ENCODE data around the gene PPM1H.

PPM1H gene

GRCh38 chr12:62722971-62723680, 211.8 kb downstream of the PPM1H start:
- DNase-seq (ENCODE audit: extremely low spot score, insufficient read length, low read depth) (no peak), FAIRE-seq (no peak)

GRCh38 chr12:62720661-62721330, 214.2 kb downstream of the PPM1H start:
- DNase-seq (ENCODE audit: extremely low spot score, insufficient read length, low read depth) (no peak), FAIRE-seq (no peak)

DNA sequence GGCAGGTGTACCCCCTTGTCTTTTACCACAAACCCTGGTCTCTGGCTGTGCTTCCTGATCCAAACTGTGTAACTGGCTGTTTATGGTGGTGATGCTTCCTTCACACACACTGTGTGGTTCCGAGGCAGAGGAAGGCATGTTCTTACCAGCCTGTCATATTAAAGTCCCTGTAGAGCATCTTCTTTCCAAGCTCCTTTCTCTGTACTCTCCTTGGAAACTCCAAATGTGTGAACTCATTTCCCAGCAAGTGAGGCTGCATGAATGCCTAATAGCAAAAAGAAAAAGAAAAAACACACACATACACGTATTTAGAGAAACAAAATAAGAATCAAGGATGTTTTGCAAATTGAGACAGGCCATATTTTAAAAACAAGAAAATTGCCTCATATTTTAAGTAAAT, 214.9 kb downstream of the PPM1H start:
- FAIRE-seq: no peak
- DNase-seq (ENCODE audit: extremely low spot score, insufficient read length, low read depth): no peak

GRCh38 chr12:62718762-62719426, 216.1 kb downstream of the PPM1H start:
- no peak for FAIRE-seq
- no peak for DNase-seq (ENCODE audit: extremely low spot score, insufficient read length, low read depth)

DNA sequence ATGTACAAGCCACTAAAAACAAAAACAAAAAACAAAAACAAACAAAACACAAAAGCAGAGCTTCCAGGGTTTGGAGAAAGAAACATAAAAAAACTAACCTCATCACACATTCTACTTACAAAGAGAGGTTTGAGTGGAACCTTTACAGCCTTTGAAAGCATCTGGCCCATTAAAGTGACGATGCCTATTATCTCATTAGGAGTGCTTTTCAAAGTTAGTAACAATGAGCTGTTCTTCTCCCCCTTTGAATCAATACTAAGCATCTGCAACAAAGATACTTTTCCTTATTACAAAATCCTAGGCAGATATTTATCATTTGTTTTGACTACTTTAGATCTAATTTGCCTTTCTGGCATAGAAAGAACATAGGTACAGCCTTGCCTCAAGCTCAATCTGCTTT, 217.3 kb downstream of the PPM1H start:
- DNase-seq (ENCODE audit: extremely low spot score, insufficient read length, low read depth) (no peak), FAIRE-seq (no peak)

DNA sequence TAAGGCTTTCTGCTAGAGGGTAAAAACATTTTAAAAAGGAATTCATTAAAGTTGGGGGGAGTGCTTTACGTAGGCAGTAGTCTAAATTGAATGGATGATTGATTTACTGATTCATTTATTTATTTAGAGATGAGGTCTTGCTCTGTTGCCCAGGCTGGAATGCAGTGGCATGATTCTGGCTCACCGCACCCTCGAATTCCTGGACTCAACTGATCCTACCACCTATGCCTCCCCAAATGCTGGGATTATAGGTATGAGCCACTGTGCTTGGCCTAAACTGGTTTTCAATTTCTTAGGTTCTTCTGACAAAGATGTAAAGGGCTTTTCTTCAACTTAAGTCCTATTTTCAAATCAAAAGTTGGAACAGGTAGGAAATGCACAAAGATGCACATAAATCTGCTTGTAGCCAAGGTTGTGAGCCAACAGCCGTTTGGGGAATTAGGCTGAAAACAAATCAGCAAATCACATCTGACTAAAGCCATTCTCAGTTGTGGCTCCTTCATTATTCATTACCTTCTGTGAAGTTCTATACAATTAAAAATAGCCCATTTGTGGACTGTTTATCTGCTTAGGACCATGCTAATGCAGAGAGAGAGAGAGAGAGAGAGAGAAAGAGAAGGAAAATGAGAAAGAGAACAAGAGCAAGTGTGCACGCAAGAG, 218.0 kb downstream of the PPM1H start:
- FAIRE-seq (no peak), DNase-seq (ENCODE audit: extremely low spot score, insufficient read length, low read depth) (no peak)

- FAIRE-seq: no peak
- DNase-seq (ENCODE audit: extremely low spot score, insufficient read length, low read depth): no peak
Observed at GRCh38 chr12:62716037-62716436, 218.9 kb downstream of the PPM1H start.

- no peak for FAIRE-seq
- DNase-seq (ENCODE audit: extremely low spot score, insufficient read length, low read depth): no peak
Observed at GRCh38 chr12:62714774-62715721, 219.9 kb downstream of the PPM1H start.

- DNase-seq (ENCODE audit: extremely low spot score, insufficient read length, low read depth): no peak
- FAIRE-seq: no peak
Observed at GRCh38 chr12:62714181-62714773, 220.7 kb downstream of the PPM1H start.

GRCh38 chr12:62713723-62714122, 221.2 kb downstream of the PPM1H start:
- no peak for FAIRE-seq
- DNase-seq (ENCODE audit: extremely low spot score, insufficient read length, low read depth): no peak

- FAIRE-seq: no peak
- DNase-seq (ENCODE audit: extremely low spot score, insufficient read length, low read depth): no peak
Observed at GRCh38 chr12:62712681-62713573, 222.0 kb downstream of the PPM1H start.

DNA sequence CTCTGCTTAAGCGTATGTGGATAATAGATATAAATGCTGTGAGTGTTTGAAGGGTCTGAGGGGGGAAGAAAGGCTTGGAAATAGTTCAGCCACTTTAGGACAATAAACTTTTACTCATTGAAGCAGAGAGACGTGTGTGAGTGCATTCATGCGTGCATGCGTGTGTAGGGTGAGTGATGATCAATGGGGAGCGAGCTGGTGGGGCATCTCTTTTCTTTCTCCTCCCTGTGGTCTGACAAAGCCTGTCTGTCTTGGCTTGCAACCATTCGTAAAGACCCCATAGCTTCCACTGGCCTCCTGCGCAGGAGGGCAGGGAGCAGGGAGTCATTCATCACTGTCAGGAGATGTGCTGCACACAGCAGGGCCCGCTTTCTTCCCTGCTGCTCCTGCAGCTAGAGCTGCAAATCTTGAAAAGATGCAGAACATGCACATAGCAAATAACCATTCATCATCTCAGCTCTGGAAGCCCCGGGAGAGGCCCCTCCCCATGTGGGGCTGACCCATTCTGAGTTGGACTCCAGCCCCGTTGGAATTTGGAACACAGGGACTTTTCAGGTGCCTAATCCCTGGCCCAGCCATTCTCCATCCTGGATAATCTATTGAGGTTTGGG, 223.2 kb downstream of the PPM1H start:
- DNase-seq (ENCODE audit: extremely low spot score, insufficient read length, low read depth) (no peak), FAIRE-seq (no peak)

DNA sequence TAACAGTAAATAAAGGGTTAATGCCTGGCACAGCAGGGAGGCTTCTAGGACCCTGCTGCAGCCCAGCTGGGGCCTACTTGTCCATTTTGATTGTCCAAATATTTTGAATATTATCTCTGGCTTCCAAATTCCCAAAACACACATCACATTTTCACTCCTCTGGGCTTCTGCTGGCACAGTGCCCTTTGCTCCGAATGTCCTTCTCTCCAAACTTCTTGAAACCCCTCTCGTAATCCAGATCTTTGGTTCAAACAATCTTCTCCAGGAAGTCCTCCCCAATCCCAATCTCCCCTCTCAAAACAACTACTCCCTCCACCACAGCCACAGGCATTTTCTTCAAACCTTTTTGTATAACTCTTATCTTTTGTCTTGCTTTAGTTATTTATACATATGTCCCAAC, 225.6 kb downstream of the PPM1H start:
- DNase-seq (ENCODE audit: extremely low spot score, insufficient read length, low read depth): no peak
- FAIRE-seq: no peak

GRCh38 chr12:62707939-62708338, 227.0 kb downstream of the PPM1H start:
- DNase-seq (ENCODE audit: extremely low spot score, insufficient read length, low read depth) (no peak), FAIRE-seq (no peak)

DNA sequence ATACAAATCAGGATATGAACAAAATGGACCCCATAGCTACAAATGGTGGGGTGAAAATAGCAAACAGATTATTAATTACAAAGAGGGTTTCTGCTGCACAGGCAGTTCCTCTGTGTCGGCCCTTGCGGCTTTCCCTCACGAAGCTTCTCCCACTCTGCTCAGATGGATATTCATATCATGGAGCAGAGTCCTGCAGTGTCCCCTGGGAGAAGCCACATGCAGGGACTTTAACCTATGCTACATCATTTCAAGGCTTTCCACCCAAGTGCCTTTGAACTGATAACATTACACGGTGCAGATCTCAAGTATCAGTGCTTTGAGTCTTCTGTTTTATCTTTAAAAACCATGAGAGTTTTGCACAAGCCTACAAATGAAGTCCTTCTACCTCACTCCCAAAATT, 229.1 kb downstream of the PPM1H start:
- DNase-seq (ENCODE audit: extremely low spot score, insufficient read length, low read depth) (no peak), FAIRE-seq (no peak)

DNA sequence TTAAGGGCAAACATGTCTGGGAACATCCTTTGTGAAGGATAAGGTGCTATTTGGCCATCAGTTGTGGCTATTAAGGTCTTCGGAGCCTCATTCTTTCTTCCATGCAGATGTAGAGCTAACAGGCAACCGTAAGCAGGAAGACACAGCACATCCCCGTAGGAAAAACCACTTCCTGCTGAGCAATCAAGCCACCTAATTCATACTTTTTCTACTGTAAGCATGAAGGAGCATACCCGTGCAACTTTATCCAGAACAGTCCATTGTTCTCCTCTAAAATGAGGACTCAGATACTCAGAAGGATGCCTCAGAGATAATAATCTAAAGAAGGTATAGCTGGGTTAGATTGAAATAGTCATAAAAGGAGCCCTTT, 232.0 kb downstream of the PPM1H start:
- no peak for DNase-seq (ENCODE audit: extremely low spot score, insufficient read length, low read depth)
- FAIRE-seq: no peak

DNA sequence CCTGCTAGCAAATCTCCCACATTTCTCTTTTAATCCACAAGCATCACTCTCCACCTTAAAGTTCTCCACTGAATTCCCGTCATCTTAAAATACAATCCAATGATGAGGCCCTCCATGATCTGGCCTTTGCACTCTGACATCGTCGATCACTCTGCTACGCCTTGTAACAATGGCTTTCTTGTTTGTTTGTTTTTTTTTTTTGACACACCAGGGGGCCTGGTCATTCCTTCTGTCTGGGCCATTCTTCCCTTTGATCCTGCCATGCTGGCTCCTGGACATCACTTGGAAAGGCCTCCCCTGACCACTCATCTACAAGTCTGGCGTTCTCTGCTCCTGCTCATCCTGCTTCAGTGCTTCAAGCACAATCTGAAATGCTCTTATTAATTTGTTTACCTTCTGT, 233.5 kb downstream of the PPM1H start:
- FAIRE-seq (no peak), DNase-seq (ENCODE audit: extremely low spot score, insufficient read length, low read depth) (no peak)
